Skeletal muscle tissue (tissue), 4 donors: ENCODE data around the gene FBXO42. TPM values are rescaled to one million over a fixed set of nuclear protein-coding genes. Genes with fewer than 3 reads are reported as not detected.

Experiments
- H3K27ac ChIP-seq: one replicate; pipeline ENCODE4 v1.7.0; 2013; ENCODE audit warnings: mild to moderate bottlenecking, low read depth, low read length, inconsistent platforms
- H3K27me3 ChIP-seq, 3 donors: one replicate each; pipeline ENCODE4 v1.7.0; 2013; ENCODE audit warnings: low read length in 3 of 3; ENCODE audit not compliant: control insufficient read depth in 3 of 3, insufficient read depth in 3 of 3
- H3K36me3 ChIP-seq, 3 donors: one replicate each; pipeline ENCODE4 v1.7.0; 2013; ENCODE audit warnings: low read length in 3 of 3; ENCODE audit not compliant: control insufficient read depth in 3 of 3, insufficient read depth in 3 of 3
- H3K4me1 ChIP-seq, 3 donors: one replicate each; pipeline ENCODE4 v1.7.0; 2013; ENCODE audit warnings: low read length in 3 of 3, mild to moderate bottlenecking in 3 of 3; ENCODE audit not compliant: control insufficient read depth in 3 of 3, insufficient read depth in 3 of 3
- H3K4me3 ChIP-seq, 3 donors: one replicate each; pipeline ENCODE4 v1.7.0; 2013; ENCODE audit warnings: low read length in 3 of 3
- H3K9ac ChIP-seq, 3 donors: one replicate each; pipeline ENCODE4 v1.7.0; 2013; ENCODE audit warnings: low read length in 3 of 3, mild to moderate bottlenecking in 3 of 3, moderate library complexity in 2 of 3, low read depth in 1 of 3
- H3K9me3 ChIP-seq, 3 donors: one replicate each; pipeline ENCODE4 v1.7.0; 2013; ENCODE audit warnings: low read length in 3 of 3; ENCODE audit not compliant: control insufficient read depth in 3 of 3
- total RNA-seq: library from RNA; depleted of rRNA; stranded (reverse); fragments of >200 nt; gene quantifications from one replicate; pipeline ENCODE4 v1.2.3, GENCODE V29; 2014
- donor health status: Osteomylitis.

The FBXO42 gene
- total RNA-seq, 1 donor from 2014 or later, result 12.0 TPM

GRCh38 chr1:16208270-16208987 is 143.9 kb downstream of the FBXO42 start:
- Histone ChIP-seq H3K9me3 (no peaks in the 10 kb centered on the region), H3K4me3 (no peak overlapping the region), H3K36me3 (no peaks in the 10 kb centered on the region), H3K4me1 (peaks cover 5 to 9% (median 9%) of the 10 kb centered on the region in 3 donors), H3K9ac (no peak overlapping the region), H3K27me3 (peaks cover 3 to 24% (median 7%) of the 10 kb centered on the region in 3 donors), H3K27ac (no peak overlapping the region)

DNA sequence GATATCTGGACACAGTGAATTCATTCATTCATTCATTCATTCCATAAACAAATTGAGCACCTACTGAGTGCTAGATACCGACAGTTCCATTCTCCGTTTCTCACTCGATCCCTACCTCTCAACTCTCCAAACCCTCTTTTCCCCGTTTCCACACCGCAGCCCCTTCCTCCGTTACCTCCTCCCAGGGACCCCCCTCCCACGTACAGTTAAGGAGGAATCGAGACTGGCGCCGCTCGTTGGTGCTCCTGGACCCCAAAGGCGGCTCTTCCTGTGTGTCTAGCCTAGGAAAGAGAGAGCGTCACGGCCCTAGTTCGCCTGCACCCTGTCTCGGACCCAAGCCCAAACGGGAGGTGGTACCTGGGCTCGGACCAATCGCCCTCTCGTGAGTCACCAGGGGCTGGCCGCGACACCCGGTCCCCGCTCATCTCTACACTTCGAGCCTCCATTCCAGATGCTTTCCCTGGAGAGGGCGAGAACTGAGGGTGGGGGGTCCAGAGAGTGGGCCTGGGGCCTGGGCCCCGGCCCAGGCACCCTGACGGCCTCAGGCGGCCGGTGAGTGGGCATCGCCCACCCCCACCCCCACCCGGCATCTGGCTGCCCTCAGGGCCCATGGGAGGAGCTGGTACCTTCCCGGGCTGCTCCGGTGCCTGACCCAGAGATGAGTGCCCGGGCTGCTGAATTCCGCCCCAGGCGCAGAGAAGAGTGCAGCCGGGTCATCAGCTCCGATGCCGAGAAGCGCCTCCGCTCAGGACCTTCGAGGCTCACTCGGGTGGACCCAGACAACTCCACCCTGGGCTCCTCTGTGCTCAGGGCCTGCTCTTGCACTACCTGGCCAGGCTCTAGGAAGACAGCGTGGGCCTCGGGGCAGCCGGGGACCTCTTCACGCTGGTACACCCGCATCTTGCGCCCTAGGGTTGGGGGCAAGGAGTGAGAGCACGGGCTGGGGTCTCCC is 144.7 kb downstream of the FBXO42 start:
- Histone ChIP-seq H3K27ac (peak overlapping the region; percentile 76), H3K27me3 (peaks cover 3 to 20% (median 7%) of the 10 kb centered on the region in 3 donors), H3K4me1 (peaks cover 5 to 9% (median 9%) of the 10 kb centered on the region in 3 donors), H3K9ac (peak overlapping the region in 2 of 3 donors; percentile 40 to 56), H3K4me3 (peak overlapping the region; percentile 41 to 59 (median 52)), H3K9me3 (no peaks in the 10 kb centered on the region), H3K36me3 (no peaks in the 10 kb centered on the region)

GRCh38 chr1:16206547-16207317 is 145.5 kb downstream of the FBXO42 start:
- Histone ChIP-seq H3K27ac (peak overlapping the region; percentile 76), H3K4me1 (peaks cover 5 to 9% (median 9%) of the 10 kb centered on the region in 3 donors), H3K27me3 (peaks cover 3 to 20% (median 7%) of the 10 kb centered on the region in 3 donors), H3K4me3 (peak overlapping the region; percentile 41 to 59 (median 52)), H3K36me3 (no peaks in the 10 kb centered on the region), H3K9me3 (no peaks in the 10 kb centered on the region), H3K9ac (peak overlapping the region in 2 of 3 donors; percentile 40 to 56)

DNA sequence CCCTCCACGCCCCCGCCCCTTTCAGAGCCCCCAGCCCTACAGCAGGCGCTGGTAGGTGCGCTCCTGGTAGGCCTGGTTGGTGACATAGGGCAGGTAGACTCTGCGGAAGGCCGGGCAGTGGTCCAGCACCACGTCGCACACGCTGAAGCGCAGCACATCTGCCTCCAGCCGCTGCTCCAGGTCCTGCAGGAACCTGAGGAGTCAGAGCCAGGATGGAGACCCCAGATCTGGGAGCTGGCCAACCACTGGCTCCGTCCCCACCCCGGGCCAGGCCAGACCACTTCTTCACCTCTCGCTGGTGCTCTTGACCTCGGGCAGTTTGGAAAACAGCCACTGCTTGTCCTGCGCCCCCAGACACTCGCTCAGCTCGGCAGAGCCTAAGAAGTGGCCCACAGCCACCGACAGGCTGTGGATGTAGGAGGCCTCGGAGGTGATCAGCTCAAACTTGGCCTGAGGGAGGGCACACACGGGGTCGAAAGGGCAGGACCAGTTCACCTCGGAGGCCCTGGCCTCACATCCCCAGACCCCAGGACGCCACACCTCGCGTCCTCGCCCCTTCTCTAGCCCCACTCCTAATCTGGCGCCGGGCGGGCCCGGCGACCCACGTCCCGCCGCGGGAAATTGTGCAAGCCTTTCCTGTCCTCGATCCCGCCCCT is 146.3 kb downstream of the FBXO42 start:
- no peaks in the 10 kb centered on the region for H3K36me3 ChIP-seq
- peak overlapping the region in 2 of 3 donors; percentile 66 to 69 for H3K9ac ChIP-seq
- peak overlapping the region; percentile 56 to 63 (median 61) for H3K4me3 ChIP-seq
- H3K9me3 ChIP-seq, result no peaks in the 10 kb centered on the region
- H3K27me3 ChIP-seq, result peaks cover 3 to 20% (median 7%) of the 10 kb centered on the region in 3 donors
- H3K27ac ChIP-seq, result peak overlapping the region; percentile 58
- peaks cover 5 to 9% (median 9%) of the 10 kb centered on the region in 3 donors for H3K4me1 ChIP-seq

- H3K4me3 ChIP-seq, result no peak overlapping the region
- H3K9ac ChIP-seq, result peak overlapping the region in 1 of 3 donors; percentile 66
- no peaks in the 10 kb centered on the region for H3K9me3 ChIP-seq
- H3K27me3 ChIP-seq, result peaks cover 3 to 20% (median 7%) of the 10 kb centered on the region in 3 donors
- no peaks in the 10 kb centered on the region for H3K36me3 ChIP-seq
- peaks cover 5 to 9% (median 9%) of the 10 kb centered on the region in 3 donors for H3K4me1 ChIP-seq
- H3K27ac ChIP-seq, result no peak overlapping the region
These were observed 147.0 kb downstream of the FBXO42 start for GRCh38 chr1:16205334-16205671.

DNA sequence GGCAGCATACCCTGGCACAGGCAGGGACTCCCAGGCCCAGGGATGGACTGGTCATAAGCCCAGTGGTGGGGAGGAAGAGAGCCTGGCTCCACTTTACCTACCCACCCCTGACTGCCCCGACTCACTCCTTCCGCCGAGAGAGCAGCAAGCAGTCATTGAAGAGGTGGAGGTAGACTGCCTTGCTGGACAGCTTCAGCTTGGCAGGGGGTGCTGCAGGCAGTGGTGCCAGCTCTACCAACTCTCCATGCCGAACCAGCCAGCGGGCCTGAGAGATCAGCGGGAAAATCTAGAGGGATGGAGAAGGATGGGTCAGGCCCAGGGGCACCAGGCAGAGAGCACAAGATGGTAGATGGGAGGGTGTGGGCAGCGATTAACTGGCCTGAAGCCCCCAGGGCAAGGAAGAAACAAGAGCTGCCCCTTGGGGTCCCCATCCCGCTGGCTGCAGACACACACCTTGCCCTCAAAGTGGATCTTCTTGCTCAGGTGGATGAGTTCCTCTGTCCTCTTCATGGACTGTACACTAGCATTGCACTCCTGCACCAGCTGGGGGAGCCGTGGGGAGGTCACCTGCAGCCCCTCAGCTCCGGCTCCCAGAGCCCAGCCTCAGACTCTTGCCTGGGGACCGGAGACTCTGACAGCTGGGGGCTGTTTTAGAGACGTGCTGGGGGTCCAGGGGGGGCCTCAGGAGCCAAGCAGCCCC is 147.5 kb downstream of the FBXO42 start:
- Histone ChIP-seq H3K9me3 (no peaks in the 10 kb centered on the region), H3K9ac (no peak overlapping the region), H3K27ac (no peak overlapping the region), H3K4me3 (no peak overlapping the region), H3K4me1 (peaks cover 5 to 9% (median 9%) of the 10 kb centered on the region in 3 donors), H3K36me3 (no peaks in the 10 kb centered on the region), H3K27me3 (peaks cover 3 to 20% (median 7%) of the 10 kb centered on the region in 3 donors)

DNA sequence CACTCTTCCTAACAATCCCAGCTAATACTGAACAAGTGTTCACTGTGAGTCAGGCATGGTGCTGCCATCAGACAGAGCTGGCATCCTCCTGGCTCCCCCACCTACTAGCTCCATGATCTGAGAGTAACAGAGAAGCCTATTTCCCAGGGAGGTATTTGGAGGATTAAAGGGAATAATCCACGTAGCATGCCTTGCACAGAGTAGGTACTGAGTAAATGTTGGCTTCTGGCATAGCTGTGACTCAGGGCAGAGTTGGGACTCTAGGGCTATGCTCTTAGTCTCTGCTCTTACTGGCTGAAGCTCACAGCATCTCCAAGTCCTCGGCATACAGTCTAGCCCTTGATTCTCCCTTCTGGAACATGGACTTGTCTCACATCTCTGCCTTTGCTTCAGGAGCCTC is 148.1 kb downstream of the FBXO42 start:
- H3K27me3 ChIP-seq, result peaks cover 3 to 20% (median 7%) of the 10 kb centered on the region in 3 donors
- no peak overlapping the region for H3K9ac ChIP-seq
- H3K4me1 ChIP-seq, result peaks cover 5 to 9% (median 9%) of the 10 kb centered on the region in 3 donors
- H3K9me3 ChIP-seq, result no peaks in the 10 kb centered on the region
- no peaks in the 10 kb centered on the region for H3K36me3 ChIP-seq
- no peak overlapping the region for H3K27ac ChIP-seq
- no peak overlapping the region for H3K4me3 ChIP-seq

DNA sequence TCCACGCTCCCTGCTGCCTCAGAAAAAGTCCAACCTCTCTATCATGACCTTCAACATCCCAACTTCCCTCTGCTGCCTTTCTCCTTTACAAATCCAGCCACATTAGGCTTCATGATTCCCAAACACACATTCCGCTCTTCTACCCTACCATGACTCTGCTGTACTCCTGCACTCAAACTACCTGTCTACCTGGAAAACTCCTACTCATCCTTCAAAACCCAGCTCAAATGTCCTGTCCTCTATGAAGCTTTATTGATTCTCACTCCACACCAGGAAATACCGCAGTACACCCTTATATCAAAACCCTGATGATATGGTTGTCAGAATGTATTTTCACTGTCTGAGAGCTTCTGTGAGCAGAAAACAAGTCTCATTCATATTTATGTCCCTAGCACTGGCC is 148.7 kb downstream of the FBXO42 start:
- Histone ChIP-seq H3K4me1 (peaks cover 5 to 9% (median 9%) of the 10 kb centered on the region in 3 donors), H3K4me3 (no peak overlapping the region), H3K9ac (no peak overlapping the region), H3K27ac (no peak overlapping the region), H3K36me3 (no peaks in the 10 kb centered on the region), H3K27me3 (peaks cover 3 to 20% (median 7%) of the 10 kb centered on the region in 3 donors), H3K9me3 (no peaks in the 10 kb centered on the region)
